HTERT RPE-1 (cell line): ENCODE data around the gene ADGRF4.

Source experiments
- in situ Hi-C: fragments of 300-500 bp; cut with MboI; formaldehyde crosslinking; loops from 4 replicates; pipeline ENCODE4 v1.14.3; 2020; ENCODE audit warnings: low sequenced_read_pairs

ADGRF4 gene

GRCh38 chr6:47698342-47698787 lies at the start of gene ADGRF4:
TSS of gene ADGRF4 (plus strand) at chr6:47698580. CDS start at chr6:47707246, 8,666 bp downstream.
- in situ Hi-C loops: no loop called here

- in situ Hi-C loops: no loop called here
These were observed 47.6 kb upstream of the ADGRF4 start for GRCh38 chr6:47650553-47651432.

GRCh38 chr6:47651505-47651944 lies 46.9 kb upstream of the ADGRF4 start:
- in situ Hi-C loops: no loop called here

GRCh38 chr6:47653706-47654105 lies 44.7 kb upstream of the ADGRF4 start:
- in situ Hi-C loops: no loop called here

- in situ Hi-C loops: no loop called here
These were observed 44.1 kb upstream of the ADGRF4 start for GRCh38 chr6:47654255-47654654.

GRCh38 chr6:47655719-47656595 lies 42.4 kb upstream of the ADGRF4 start:
- in situ Hi-C loops: no loop called here

- in situ Hi-C loops: no loop called here
These were observed 36.4 kb upstream of the ADGRF4 start for GRCh38 chr6:47661960-47662359.

GRCh38 chr6:47663462-47664216 lies 34.7 kb upstream of the ADGRF4 start:
- in situ Hi-C loops: no loop called here

GRCh38 chr6:47665112-47665511 lies 33.3 kb upstream of the ADGRF4 start:
- in situ Hi-C loops: no loop called here

GRCh38 chr6:47669684-47670513 lies 28.5 kb upstream of the ADGRF4 start:
- in situ Hi-C loops: no loop called here

GRCh38 chr6:47670851-47671250 lies 27.5 kb upstream of the ADGRF4 start:
- in situ Hi-C loops: no loop called here

- in situ Hi-C loops: no loop called here
These were observed 26.6 kb upstream of the ADGRF4 start for GRCh38 chr6:47671777-47672176.

- in situ Hi-C loops: no loop called here
These were observed 25.6 kb upstream of the ADGRF4 start for GRCh38 chr6:47672816-47673215.

- in situ Hi-C loops: no loop called here
These were observed 23.7 kb upstream of the ADGRF4 start for GRCh38 chr6:47674673-47675072.

- in situ Hi-C loops: no loop called here
These were observed 20.8 kb upstream of the ADGRF4 start for GRCh38 chr6:47677381-47678100.

GRCh38 chr6:47678739-47679138 lies 19.6 kb upstream of the ADGRF4 start:
- in situ Hi-C loops: no loop called here

- in situ Hi-C loops: no loop called here
These were observed 19.0 kb upstream of the ADGRF4 start for GRCh38 chr6:47679322-47679906.

GRCh38 chr6:47680051-47680450 lies 18.3 kb upstream of the ADGRF4 start:
- in situ Hi-C loops: no loop called here

GRCh38 chr6:47680724-47681123 lies 17.7 kb upstream of the ADGRF4 start:
- in situ Hi-C loops: no loop called here
